IPS DF 6.9 (cell line): ENCODE measurements around the gene FDXACB1.

Source experiments
- DNase-seq: peaks from one replicate; pipeline ENCODE4 v3.0.0-alpha.2; 2013; ENCODE audit warnings: low read depth, low spot score
- H3K27ac ChIP-seq: one replicate; pipeline ENCODE4 v1.5.1; 2013; ENCODE audit warnings: low read length, control low read depth
- H3K27me3 ChIP-seq: 2 replicates; pipeline ENCODE4 v1.6.1; 2013; ENCODE audit warnings: mild to moderate bottlenecking, low read length; ENCODE audit not compliant: control insufficient read depth, insufficient read depth
- H3K36me3 ChIP-seq: 2 replicates; pipeline ENCODE4 v1.6.1; 2013; ENCODE audit warnings: low read length; ENCODE audit not compliant: control insufficient read depth, insufficient read depth
- H3K4me1 ChIP-seq: 2 replicates; pipeline ENCODE4 v1.6.1; 2013; ENCODE audit warnings: low read length; ENCODE audit not compliant: control insufficient read depth, insufficient read depth
- H3K4me3 ChIP-seq: 2 replicates; pipeline ENCODE4 v1.5.1; 2013; ENCODE audit warnings: mild to moderate bottlenecking, low read length
- H3K9me3 ChIP-seq: 2 replicates; pipeline ENCODE4 v1.6.1; 2013; ENCODE audit warnings: low read length, inconsistent platforms; ENCODE audit not compliant: control insufficient read depth, insufficient read depth
- WGBS: extraction: QIAGEN DNeasy Blood & Tissue Kit; methylation state at CpG from one replicate; pipeline ENCODE4 v1.1.7; 2013; ENCODE audit warnings: mixed read lengths, missing lambda C conversion rate; ENCODE audit not compliant: insufficient read length, insufficient coverage; 5-methylcytosine and 5-hydroxymethylcytosine counted together

Gene FDXACB1

GRCh38 chr11:111833524-111833923 is 45.4 kb downstream of the FDXACB1 start:
- Histone ChIP-seq H3K9me3 (no peaks in the 10 kb centered on the region), H3K36me3 (no peaks in the 10 kb centered on the region), H3K27ac (no peak overlapping the region), H3K27me3 (no peaks in the 10 kb centered on the region), H3K4me1 (no peaks in the 10 kb centered on the region), H3K4me3 (no peak overlapping the region)
- no CpG with 5 or more reads among the region's 4 CpGs for WGBS
- DNase-seq = no peak

DNA sequence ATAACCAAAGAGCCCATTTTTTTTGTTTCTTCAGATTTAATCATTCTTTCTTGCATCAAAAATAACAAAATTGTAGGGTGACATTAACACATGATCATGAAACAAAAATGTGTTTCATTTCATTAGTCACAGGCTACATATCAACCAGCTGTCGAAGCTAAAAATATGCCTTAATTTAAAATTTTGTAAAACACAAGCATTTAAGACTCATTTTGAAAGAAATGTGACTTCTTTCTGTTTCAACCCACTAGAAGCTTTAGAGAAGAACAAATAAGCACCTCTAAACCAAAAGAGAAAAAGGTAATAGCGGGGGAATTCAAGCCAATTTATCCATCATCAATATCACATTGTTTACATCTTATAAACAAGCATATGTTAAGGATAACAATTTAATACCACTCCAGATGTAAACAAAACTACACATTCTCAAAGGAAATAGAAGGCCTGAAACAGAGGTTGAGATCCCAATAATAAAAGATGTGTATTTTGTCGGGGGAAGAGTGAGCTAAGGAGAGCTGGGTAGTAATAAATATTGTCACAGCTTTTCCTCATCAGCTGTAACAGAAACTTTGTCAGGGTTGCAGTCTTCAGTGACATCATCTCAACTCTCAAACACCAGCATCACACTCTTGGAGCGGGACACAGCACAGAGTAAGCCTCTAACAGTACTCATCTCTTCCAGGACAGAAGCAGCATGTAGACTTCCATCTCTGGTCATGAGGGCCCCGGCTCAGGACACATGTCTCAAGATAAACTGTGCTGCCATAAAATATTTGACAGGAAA is 49.6 kb downstream of the FDXACB1 start:
- Histone ChIP-seq H3K4me3 (no peak overlapping the region), H3K27me3 (no peaks in the 10 kb centered on the region), H3K36me3 (no peaks in the 10 kb centered on the region), H3K9me3 (no peaks in the 10 kb centered on the region), H3K27ac (no peak overlapping the region), H3K4me1 (no peaks in the 10 kb centered on the region)
- no CpG with 5 or more reads among the region's 5 CpGs for WGBS
- no peak for DNase-seq

GRCh38 chr11:111826322-111826950 is 52.5 kb downstream of the FDXACB1 start:
- no CpG with 5 or more reads among the region's 2 CpGs for WGBS
- Histone ChIP-seq H3K27me3 (no peaks in the 10 kb centered on the region), H3K27ac (no peak overlapping the region), H3K9me3 (no peaks in the 10 kb centered on the region), H3K4me3 (no peak overlapping the region), H3K4me1 (peaks cover 2% of the 10 kb centered on the region; the same call in 1 of the 2 replicates), H3K36me3 (no peaks in the 10 kb centered on the region)
- DNase-seq = no peak
